ENCODE data around the gene SNRNP48. TPM values are rescaled to one million over a fixed set of nuclear protein-coding genes. Genes with fewer than 3 reads are reported as not detected.

Gene SNRNP48
- total RNA-seq, 4 donors from 2014 or later, result 5.3 to 11.6 (median 8.7) TPM

- H3K27me3 ChIP-seq, result no peaks in the 10 kb centered on the region
- TF ChIP-seq CTCF (IDR thresholded peaks at IDR 0.05), result no peak
- no peak for TF ChIP-seq POLR2A (IDR thresholded peaks at IDR 0.05)
- H3K9me3 ChIP-seq, result no peaks in the 10 kb centered on the region
- intact Hi-C loops (cut with DNase I), result no loop called here
- no peak overlapping the region for H3K27ac ChIP-seq
- peaks cover 21 to 100% (median 29%) of the 10 kb centered on the region in 3 donors for H3K36me3 ChIP-seq
- no peak for DNase-seq
- whole genome bisulfite sequencing, 2 donors, result 3 to 44% methylated on average over 2 of the region's 2 CpGs
- no peak overlapping the region for H3K4me3 ChIP-seq
- H3K4me1 ChIP-seq, result no peaks in the 10 kb centered on the region
Measured at GRCh38 chr6:7578516-7578915, 11.5 kb upstream of the SNRNP48 start.

- peaks cover 21 to 100% (median 31%) of the 10 kb centered on the region in 3 donors for H3K36me3 ChIP-seq
- no peak for TF ChIP-seq POLR2A (IDR thresholded peaks at IDR 0.05)
- TF ChIP-seq CTCF (IDR thresholded peaks at IDR 0.05), result no peak
- H3K4me3 ChIP-seq, result no peak overlapping the region
- H3K27ac ChIP-seq, result no peak overlapping the region
- 90 to 91% methylated on average over 2 of the region's 2 CpGs for WGBS, 2 donors
- intact Hi-C loops (cut with DNase I), result no loop called here
- DNase-seq, result no peak
- H3K4me1 ChIP-seq, result no peaks in the 10 kb centered on the region
- H3K9me3 ChIP-seq, result no peaks in the 10 kb centered on the region
- H3K27me3 ChIP-seq, result no peaks in the 10 kb centered on the region
Measured at GRCh38 chr6:7578931-7579330, 11.1 kb upstream of the SNRNP48 start.

GRCh38 chr6:7579851-7580250, 10.1 kb upstream of the SNRNP48 start:
- WGBS, 2 donors, result 92 to 95% methylated on average over 9 of the region's 9 CpGs
- intact Hi-C loops (cut with DNase I), result loop anchor here (10.0 kb wide), 1 partner anchor 155 kb away; no protein-coding TSS in a partner anchor
- Histone ChIP-seq H3K4me3 (no peak overlapping the region), H3K9me3 (no peaks in the 10 kb centered on the region), H3K4me1 (peaks cover 0 to 3% (median 0%) of the 10 kb centered on the region in 3 donors), H3K27me3 (no peaks in the 10 kb centered on the region), H3K36me3 (peaks cover 25 to 100% (median 32%) of the 10 kb centered on the region in 3 donors), H3K27ac (no peak overlapping the region)
- TF ChIP-seq POLR2A (IDR thresholded peaks at IDR 0.05), result no peak
- TF ChIP-seq CTCF (IDR thresholded peaks at IDR 0.05), result no peak
- no peak for DNase-seq

- Histone ChIP-seq H3K4me3 (no peak overlapping the region), H3K9me3 (no peaks in the 10 kb centered on the region), H3K27ac (no peak overlapping the region), H3K36me3 (peaks cover 31 to 100% (median 37%) of the 10 kb centered on the region in 3 donors), H3K27me3 (no peaks in the 10 kb centered on the region), H3K4me1 (peaks cover 0 to 10% (median 0%) of the 10 kb centered on the region in 3 donors)
- intact Hi-C loops (cut with DNase I), result loop anchor here (10.0 kb wide), 1 partner anchor 156 kb away; no protein-coding TSS in a partner anchor
- TF ChIP-seq CTCF (IDR thresholded peaks at IDR 0.05) (no peak), POLR2A (IDR thresholded peaks at IDR 0.05) (no peak)
- WGBS, 2 donors, result 60 to 65% methylated on average over 13 of the region's 13 CpGs
- DNase-seq, result no peak
Measured at GRCh38 chr6:7580537-7580926, 9.5 kb upstream of the SNRNP48 start.

GRCh38 chr6:7580927-7581618, 8.9 kb upstream of the SNRNP48 start:
- no peaks in the 10 kb centered on the region for H3K27me3 ChIP-seq
- intact Hi-C loops (cut with DNase I), result loop anchor here (10.0 kb wide), 1 partner anchor 156 kb away; no protein-coding TSS in a partner anchor
- TF ChIP-seq POLR2A (IDR thresholded peaks at IDR 0.05) (no peak), CTCF (IDR thresholded peaks at IDR 0.05) (no peak)
- peaks cover 0 to 11% (median 0%) of the 10 kb centered on the region in 3 donors for H3K4me1 ChIP-seq
- H3K4me3 ChIP-seq, result no peak overlapping the region
- no peak for DNase-seq
- WGBS, 2 donors, result 69 to 77% methylated on average over 14 of the region's 14 CpGs
- H3K36me3 ChIP-seq, result peaks cover 31 to 100% (median 39%) of the 10 kb centered on the region in 3 donors
- no peak overlapping the region for H3K27ac ChIP-seq
- no peaks in the 10 kb centered on the region for H3K9me3 ChIP-seq

All from esophagus squamous epithelium (tissue), 5 donors.